ENCODE measurements around the gene SEC22C.

DNA sequence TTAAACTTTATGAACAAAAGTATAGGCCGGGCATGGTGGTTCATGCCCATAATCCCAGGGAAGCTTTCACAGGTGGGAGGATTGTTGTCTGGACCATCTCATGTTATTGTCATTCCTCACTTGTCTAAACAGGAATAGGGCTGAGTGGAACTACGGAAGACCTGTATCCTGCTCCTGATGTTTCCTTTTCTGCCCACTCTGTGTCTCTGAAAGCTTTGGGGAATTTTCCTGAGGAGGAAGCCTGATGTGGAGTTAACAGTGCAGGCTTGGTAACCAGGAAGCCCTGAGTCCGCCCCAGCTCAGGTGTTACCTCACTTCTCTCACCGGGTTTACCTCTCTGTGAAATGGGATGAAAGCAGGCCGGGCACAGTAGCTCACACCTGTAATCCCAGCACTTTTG lies 6.9 kb upstream of the SEC22C start:
- TF ChIP-seq, protein P1, sequence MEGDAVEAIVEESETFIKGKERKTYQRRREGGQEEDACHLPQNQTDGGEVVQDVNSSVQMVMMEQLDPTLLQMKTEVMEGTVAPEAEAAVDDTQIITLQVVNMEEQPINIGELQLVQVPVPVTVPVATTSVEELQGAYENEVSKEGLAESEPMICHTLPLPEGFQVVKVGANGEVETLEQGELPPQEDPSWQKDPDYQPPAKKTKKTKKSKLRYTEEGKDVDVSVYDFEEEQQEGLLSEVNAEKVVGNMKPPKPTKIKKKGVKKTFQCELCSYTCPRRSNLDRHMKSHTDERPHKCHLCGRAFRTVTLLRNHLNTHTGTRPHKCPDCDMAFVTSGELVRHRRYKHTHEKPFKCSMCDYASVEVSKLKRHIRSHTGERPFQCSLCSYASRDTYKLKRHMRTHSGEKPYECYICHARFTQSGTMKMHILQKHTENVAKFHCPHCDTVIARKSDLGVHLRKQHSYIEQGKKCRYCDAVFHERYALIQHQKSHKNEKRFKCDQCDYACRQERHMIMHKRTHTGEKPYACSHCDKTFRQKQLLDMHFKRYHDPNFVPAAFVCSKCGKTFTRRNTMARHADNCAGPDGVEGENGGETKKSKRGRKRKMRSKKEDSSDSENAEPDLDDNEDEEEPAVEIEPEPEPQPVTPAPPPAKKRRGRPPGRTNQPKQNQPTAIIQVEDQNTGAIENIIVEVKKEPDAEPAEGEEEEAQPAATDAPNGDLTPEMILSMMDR (optimal IDR thresholded peaks at IDR 0.05 in 1 of 3, IDR thresholded peaks at IDR 0.05 in 1 of 3, conservative IDR thresholded peaks at IDR 0.05 in 1 of 3; ENCODE audit: extremely low read depth in 1 of 3, insufficient read depth in 2 of 3, low read length in 3 of 3): no peak
- no peak for TF ChIP-seq EZH2 (IDR thresholded peaks at IDR 0.05; ENCODE audit: low read length)

Measured in keratinocyte (primary cell).